Measurements from ENCODE around the gene PODN.

Gene PODN

GRCh38 chr1:53104289-53104913, 42.4 kb downstream of the PODN start:
- TF ChIP-seq CTCF (IDR thresholded peaks at IDR 0.05; ENCODE audit: control insufficient read depth, insufficient read depth, low read depth, low read length, missing control alignments) = no peak
- H3K4me3 ChIP-seq (ENCODE audit: control insufficient read depth, low read depth, low read length) = no peak overlapping the region
- DNase-seq (ENCODE audit: low read depth) = no peak

GRCh38 chr1:53107090-53107489, 45.1 kb downstream of the PODN start:
- no peak for TF ChIP-seq CTCF (IDR thresholded peaks at IDR 0.05; ENCODE audit: control insufficient read depth, insufficient read depth, low read depth, low read length, missing control alignments)
- no peak overlapping the region for H3K4me3 ChIP-seq (ENCODE audit: control insufficient read depth, low read depth, low read length)
- no peak for DNase-seq (ENCODE audit: low read depth)

- DNase-seq (ENCODE audit: low read depth) = peak; percentile 96
- no peak for TF ChIP-seq CTCF (IDR thresholded peaks at IDR 0.05; ENCODE audit: control insufficient read depth, insufficient read depth, low read depth, low read length, missing control alignments)
- H3K4me3 ChIP-seq (ENCODE audit: control insufficient read depth, low read depth, low read length) = no peak overlapping the region
Measured at GRCh38 chr1:53107570-53108322, 45.7 kb downstream of the PODN start.

- DNase-seq (ENCODE audit: low read depth) = peak; percentile 59
- TF ChIP-seq CTCF (IDR thresholded peaks at IDR 0.05; ENCODE audit: control insufficient read depth, insufficient read depth, low read depth, low read length, missing control alignments) = no peak
- H3K4me3 ChIP-seq (ENCODE audit: control insufficient read depth, low read depth, low read length) = no peak overlapping the region
Measured at GRCh38 chr1:53108646-53109580, 46.9 kb downstream of the PODN start.

- TF ChIP-seq CTCF (IDR thresholded peaks at IDR 0.05; ENCODE audit: control insufficient read depth, insufficient read depth, low read depth, low read length, missing control alignments) = no peak
- H3K4me3 ChIP-seq (ENCODE audit: control insufficient read depth, low read depth, low read length) = no peak overlapping the region
- DNase-seq (ENCODE audit: low read depth) = peak; percentile 61
Measured at GRCh38 chr1:53110370-53111072, 48.5 kb downstream of the PODN start.

- DNase-seq (ENCODE audit: low read depth) = no peak
- no peak overlapping the region for H3K4me3 ChIP-seq (ENCODE audit: control insufficient read depth, low read depth, low read length)
- TF ChIP-seq CTCF (IDR thresholded peaks at IDR 0.05; ENCODE audit: control insufficient read depth, insufficient read depth, low read depth, low read length, missing control alignments) = no peak
Measured at GRCh38 chr1:53111073-53111556, 49.1 kb downstream of the PODN start.
